Measurements from ENCODE around the gene NR2F1.

The NR2F1 gene

GRCh38 chr5:93642526-93642925 lies 59.5 kb downstream of the NR2F1 start:
- in situ Hi-C loops (cut with MboI; ENCODE audit: low sequenced_read_pairs): no loop called here
- Histone ChIP-seq H3K36me3 (replicated peaks) (no peaks in the 10 kb centered on the region), H3K9me3 (no peaks in the 10 kb centered on the region), H3K27me3 (ENCODE audit: low read depth) (no peaks in the 10 kb centered on the region), H3K4me1 (no peaks in the 10 kb centered on the region), H3K4me3 (no peak overlapping the region)
- DNase-seq (ENCODE audit: low spot score in 2 of 2): no peak
